Activated CD4-positive, alpha-beta T cell treated with anti-CD3 and anti-CD28 coated beads, Interleukin-2, amount 10 ng/mL, durations not matched to agents 7 days and 5 days (primary cell): ENCODE data around the gene USP11. TPM values are rescaled to one million over a fixed set of nuclear protein-coding genes. Genes with fewer than 3 reads are reported as not detected.

Experiments used
- CTCF ChIA-PET: fragments of 350-600 bp; sonication (Branson Sonifier 250); formaldehyde crosslinking; loops from one replicate; lab custom pipeline; 2021; ENCODE audit warnings: antibody characterized with exemption; lab: Charles Lee
- POLR2A ChIA-PET: fragments of 350-600 bp; sonication (Branson Sonifier 250); formaldehyde crosslinking; loops from one replicate; lab custom pipeline; 2021; ENCODE audit warnings: antibody characterized with exemption; lab: Charles Lee
- DNase-seq: peaks from one replicate; pipeline ENCODE4 v3.0.0-alpha.2; 2020
- H3K27ac Mint-ChIP-seq: one replicate; pipeline ENCODE4 v1.8.0; 2021; ENCODE audit warnings: mild to moderate bottlenecking, moderate library complexity, mixed read lengths
- H3K27me3 Mint-ChIP-seq: one replicate; pipeline ENCODE4 v1.8.0; 2021; ENCODE audit warnings: mixed read lengths
- H3K36me3 Mint-ChIP-seq: one replicate; pipeline ENCODE4 v1.8.0; 2021; ENCODE audit warnings: low read depth, mixed read lengths
- H3K4me1 Mint-ChIP-seq: one replicate; pipeline ENCODE4 v1.8.0; 2021; ENCODE audit warnings: mixed read lengths
- H3K4me3 Mint-ChIP-seq: one replicate; pipeline ENCODE4 v1.8.0; 2021; ENCODE audit warnings: mild to moderate bottlenecking, moderate library complexity, mixed read lengths
- H3K9me3 Mint-ChIP-seq: one replicate; pipeline ENCODE4 v1.8.0; 2021; ENCODE audit warnings: mixed read lengths
- total RNA-seq, 2 experiments: library from RNA; stranded (reverse); gene quantifications; one replicate each; pipeline ENCODE4 v1.2.3, GENCODE V29; 2021

USP11 gene
- total RNA-seq, 2 experiments from 2014 or later = 26.0 to 28.2 TPM

GRCh38 chrX:47230136-47230868 lies 2.5 kb upstream of the USP11 start:
- H3K4me3 Mint-ChIP-seq = no peak overlapping the region

GRCh38 chrX:47231167-47231566 lies 1.6 kb upstream of the USP11 start:
- Mint-ChIP-seq H3K9me3 (no peaks in the 10 kb centered on the region), H3K27ac (peak overlapping the region; percentile 100), H3K4me1 (peaks cover 23% of the 10 kb centered on the region), H3K4me3 (no peak overlapping the region), H3K27me3 (no peaks in the 10 kb centered on the region), H3K36me3 (peaks cover 30% of the 10 kb centered on the region)
- POLR2A ChIA-PET = no interaction called here
- DNase-seq = no peak
- CTCF ChIA-PET = no interaction called here

More at GRCh38 chrX:47230136-47230868, 2.5 kb upstream of the USP11 start:
- no peak for DNase-seq
- Mint-ChIP-seq H3K9me3 (no peaks in the 10 kb centered on the region), H3K27me3 (no peaks in the 10 kb centered on the region), H3K4me1 (peaks cover 16% of the 10 kb centered on the region), H3K27ac (no peak overlapping the region), H3K36me3 (peaks cover 32% of the 10 kb centered on the region)
- POLR2A ChIA-PET = no interaction called here
- CTCF ChIA-PET = no interaction called here

- Mint-ChIP-seq H3K4me3 (peak overlapping the region; percentile 83), H3K27ac (peak overlapping the region; percentile 100), H3K9me3 (no peaks in the 10 kb centered on the region), H3K36me3 (peaks cover 22% of the 10 kb centered on the region), H3K4me1 (peaks cover 23% of the 10 kb centered on the region), H3K27me3 (no peaks in the 10 kb centered on the region)
- no peak for DNase-seq
- ChIA-PET CTCF (no interaction called here), POLR2A (interaction anchor here (1.1 kb wide), 1 partner anchor 12 kb away, joined by 4 read pairs; no protein-coding TSS in a partner anchor)
Measured at GRCh38 chrX:47232197-47232802, 509 bp upstream of the USP11 start.

- ChIA-PET CTCF (no interaction called here), POLR2A (interaction anchor here (0.6 to 1.1 kb wide), 2 partner anchors 13 to 15 kb away, joined by 3 to 4 read pairs; no protein-coding TSS in a partner anchor)
- Mint-ChIP-seq H3K27ac (peak overlapping the region; percentile 100), H3K9me3 (no peaks in the 10 kb centered on the region), H3K4me3 (peak overlapping the region; percentile 83), H3K36me3 (peaks cover 16% of the 10 kb centered on the region), H3K27me3 (no peaks in the 10 kb centered on the region), H3K4me1 (peaks cover 23% of the 10 kb centered on the region)
- peak; percentile 93 for DNase-seq
Measured at GRCh38 chrX:47233333-47234113, 714 bp downstream of the USP11 start.

GRCh38 chrX:47234583-47234982 lies 1.8 kb downstream of the USP11 start:
- peaks cover 23% of the 10 kb centered on the region for H3K4me1 Mint-ChIP-seq
- peaks cover 9% of the 10 kb centered on the region for H3K36me3 Mint-ChIP-seq
- ChIA-PET POLR2A (no interaction called here), CTCF (no interaction called here)
- peak overlapping the region; percentile 100 for H3K27ac Mint-ChIP-seq
- H3K27me3 Mint-ChIP-seq = no peaks in the 10 kb centered on the region
- no peak for DNase-seq
- peak overlapping the region; percentile 64 for H3K4me3 Mint-ChIP-seq
- H3K9me3 Mint-ChIP-seq = no peaks in the 10 kb centered on the region

- DNase-seq = no peak
- Mint-ChIP-seq H3K9me3 (no peaks in the 10 kb centered on the region), H3K27ac (peak overlapping the region; percentile 46), H3K4me3 (peak overlapping the region; percentile 21), H3K4me1 (peaks cover 19% of the 10 kb centered on the region), H3K27me3 (no peaks in the 10 kb centered on the region), H3K36me3 (peaks cover 3% of the 10 kb centered on the region)
- ChIA-PET CTCF (no interaction called here), POLR2A (no interaction called here)
Measured at GRCh38 chrX:47235691-47236103, 2.9 kb downstream of the USP11 start.

GRCh38 chrX:47239199-47239598 lies 6.4 kb downstream of the USP11 start:
- peaks cover 12% of the 10 kb centered on the region for H3K4me1 Mint-ChIP-seq
- no peaks in the 10 kb centered on the region for H3K9me3 Mint-ChIP-seq
- H3K27ac Mint-ChIP-seq = no peak overlapping the region
- H3K36me3 Mint-ChIP-seq = peaks cover 11% of the 10 kb centered on the region
- ChIA-PET CTCF (no interaction called here), POLR2A (no interaction called here)
- H3K4me3 Mint-ChIP-seq = no peak overlapping the region
- no peaks in the 10 kb centered on the region for H3K27me3 Mint-ChIP-seq
- no peak for DNase-seq

GRCh38 chrX:47239898-47240545 lies 7.2 kb downstream of the USP11 start:
- ChIA-PET CTCF (no interaction called here), POLR2A (no interaction called here)
- Mint-ChIP-seq H3K9me3 (no peaks in the 10 kb centered on the region), H3K27ac (no peak overlapping the region), H3K4me1 (peaks cover 11% of the 10 kb centered on the region), H3K36me3 (peaks cover 11% of the 10 kb centered on the region), H3K27me3 (no peaks in the 10 kb centered on the region), H3K4me3 (no peak overlapping the region)
- no peak for DNase-seq

- no peaks in the 10 kb centered on the region for H3K9me3 Mint-ChIP-seq
- H3K27ac Mint-ChIP-seq = no peak overlapping the region
- DNase-seq = no peak
- H3K4me1 Mint-ChIP-seq = peaks cover 5% of the 10 kb centered on the region
- H3K4me3 Mint-ChIP-seq = no peak overlapping the region
- H3K36me3 Mint-ChIP-seq = peaks cover 8% of the 10 kb centered on the region
- ChIA-PET POLR2A (no interaction called here), CTCF (no interaction called here)
- H3K27me3 Mint-ChIP-seq = no peaks in the 10 kb centered on the region
Measured at GRCh38 chrX:47240619-47241018, 7.8 kb downstream of the USP11 start.

- H3K27ac Mint-ChIP-seq = no peak overlapping the region
- H3K36me3 Mint-ChIP-seq = peaks cover 12% of the 10 kb centered on the region
- no peak for DNase-seq
- H3K27me3 Mint-ChIP-seq = no peaks in the 10 kb centered on the region
- CTCF ChIA-PET = no interaction called here
- POLR2A ChIA-PET = no interaction called here
- no peaks in the 10 kb centered on the region for H3K9me3 Mint-ChIP-seq
- H3K4me1 Mint-ChIP-seq = no peaks in the 10 kb centered on the region
- H3K4me3 Mint-ChIP-seq = no peak overlapping the region
Measured at GRCh38 chrX:47241201-47242011, 8.6 kb downstream of the USP11 start.

GRCh38 chrX:47242321-47242720 lies 9.5 kb downstream of the USP11 start:
- ChIA-PET CTCF (no interaction called here), POLR2A (no interaction called here)
- DNase-seq = no peak
- Mint-ChIP-seq H3K27me3 (no peaks in the 10 kb centered on the region), H3K4me1 (no peaks in the 10 kb centered on the region), H3K36me3 (peaks cover 12% of the 10 kb centered on the region), H3K4me3 (no peak overlapping the region), H3K27ac (no peak overlapping the region), H3K9me3 (no peaks in the 10 kb centered on the region)

GRCh38 chrX:47243351-47243750 lies 10.5 kb downstream of the USP11 start:
- Mint-ChIP-seq H3K27me3 (no peaks in the 10 kb centered on the region), H3K36me3 (peaks cover 16% of the 10 kb centered on the region), H3K4me1 (no peaks in the 10 kb centered on the region), H3K9me3 (no peaks in the 10 kb centered on the region), H3K27ac (no peak overlapping the region), H3K4me3 (no peak overlapping the region)
- DNase-seq = no peak
- ChIA-PET POLR2A (no interaction called here), CTCF (no interaction called here)
